ENCODE measurements around the gene EDRF1. TPM values are rescaled to one million over a fixed set of nuclear protein-coding genes. Genes with fewer than 3 reads are reported as not detected.

The EDRF1 gene
- total and polyA plus RNA-seq, 2 of the 13 experiments (the other 11 are each of a cell fraction or from before 2014, with no cell fraction given), result 16.9 to 26.7 TPM

DNA sequence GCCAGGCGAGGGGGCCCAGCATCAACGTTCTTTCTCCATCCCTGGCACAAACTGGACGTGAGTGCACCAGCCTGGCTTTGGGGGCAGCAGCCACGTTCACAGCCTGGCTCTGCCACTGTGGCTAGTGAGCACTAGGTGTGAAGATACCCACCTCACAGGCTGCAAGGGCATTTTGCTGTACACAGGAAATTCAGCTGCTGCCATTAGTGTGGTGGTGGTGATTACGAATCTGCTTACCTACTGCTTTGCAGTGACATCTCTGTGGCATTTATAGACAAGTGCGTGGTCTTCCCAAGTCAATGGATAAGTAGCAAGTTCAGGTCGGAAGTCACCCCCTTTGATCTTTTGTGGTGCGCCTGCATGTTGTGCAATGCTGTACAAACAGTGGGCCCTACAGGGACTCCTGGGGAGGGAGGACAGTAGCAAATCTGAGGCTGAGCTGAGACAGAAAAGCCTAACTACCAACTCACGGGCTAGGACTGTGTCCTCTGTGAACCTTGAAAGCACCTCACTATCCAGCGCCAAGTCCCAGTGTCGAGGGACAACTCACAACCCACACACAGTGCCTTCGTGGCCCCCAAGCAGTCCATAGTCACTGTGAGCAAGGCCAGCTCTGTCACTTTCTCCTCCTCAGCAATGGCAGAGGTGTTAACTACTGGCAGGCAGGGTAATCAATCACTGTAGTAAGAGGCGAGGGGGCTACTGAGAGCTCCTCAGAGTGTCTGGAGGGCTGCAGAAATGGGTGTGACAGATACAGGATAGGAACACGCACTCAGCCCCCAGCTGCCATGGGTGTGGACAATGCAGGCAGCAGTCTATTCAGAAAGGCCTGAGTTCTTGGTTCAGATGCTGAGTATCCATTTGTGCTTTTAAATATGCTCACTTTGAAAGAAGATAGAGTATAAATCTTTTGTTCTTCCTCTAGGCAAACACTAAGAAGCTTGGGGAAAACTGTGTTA is 73.1 kb downstream of the EDRF1 start (continued):
- TF ChIP-seq, protein P1, sequence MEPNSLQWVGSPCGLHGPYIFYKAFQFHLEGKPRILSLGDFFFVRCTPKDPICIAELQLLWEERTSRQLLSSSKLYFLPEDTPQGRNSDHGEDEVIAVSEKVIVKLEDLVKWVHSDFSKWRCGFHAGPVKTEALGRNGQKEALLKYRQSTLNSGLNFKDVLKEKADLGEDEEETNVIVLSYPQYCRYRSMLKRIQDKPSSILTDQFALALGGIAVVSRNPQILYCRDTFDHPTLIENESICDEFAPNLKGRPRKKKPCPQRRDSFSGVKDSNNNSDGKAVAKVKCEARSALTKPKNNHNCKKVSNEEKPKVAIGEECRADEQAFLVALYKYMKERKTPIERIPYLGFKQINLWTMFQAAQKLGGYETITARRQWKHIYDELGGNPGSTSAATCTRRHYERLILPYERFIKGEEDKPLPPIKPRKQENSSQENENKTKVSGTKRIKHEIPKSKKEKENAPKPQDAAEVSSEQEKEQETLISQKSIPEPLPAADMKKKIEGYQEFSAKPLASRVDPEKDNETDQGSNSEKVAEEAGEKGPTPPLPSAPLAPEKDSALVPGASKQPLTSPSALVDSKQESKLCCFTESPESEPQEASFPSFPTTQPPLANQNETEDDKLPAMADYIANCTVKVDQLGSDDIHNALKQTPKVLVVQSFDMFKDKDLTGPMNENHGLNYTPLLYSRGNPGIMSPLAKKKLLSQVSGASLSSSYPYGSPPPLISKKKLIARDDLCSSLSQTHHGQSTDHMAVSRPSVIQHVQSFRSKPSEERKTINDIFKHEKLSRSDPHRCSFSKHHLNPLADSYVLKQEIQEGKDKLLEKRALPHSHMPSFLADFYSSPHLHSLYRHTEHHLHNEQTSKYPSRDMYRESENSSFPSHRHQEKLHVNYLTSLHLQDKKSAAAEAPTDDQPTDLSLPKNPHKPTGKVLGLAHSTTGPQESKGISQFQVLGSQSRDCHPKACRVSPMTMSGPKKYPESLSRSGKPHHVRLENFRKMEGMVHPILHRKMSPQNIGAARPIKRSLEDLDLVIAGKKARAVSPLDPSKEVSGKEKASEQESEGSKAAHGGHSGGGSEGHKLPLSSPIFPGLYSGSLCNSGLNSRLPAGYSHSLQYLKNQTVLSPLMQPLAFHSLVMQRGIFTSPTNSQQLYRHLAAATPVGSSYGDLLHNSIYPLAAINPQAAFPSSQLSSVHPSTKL (CRISPR knock-in tag; IDR thresholded peaks at IDR 0.05), result peak; percentile 99
- TF ChIP-seq, protein P2, sequence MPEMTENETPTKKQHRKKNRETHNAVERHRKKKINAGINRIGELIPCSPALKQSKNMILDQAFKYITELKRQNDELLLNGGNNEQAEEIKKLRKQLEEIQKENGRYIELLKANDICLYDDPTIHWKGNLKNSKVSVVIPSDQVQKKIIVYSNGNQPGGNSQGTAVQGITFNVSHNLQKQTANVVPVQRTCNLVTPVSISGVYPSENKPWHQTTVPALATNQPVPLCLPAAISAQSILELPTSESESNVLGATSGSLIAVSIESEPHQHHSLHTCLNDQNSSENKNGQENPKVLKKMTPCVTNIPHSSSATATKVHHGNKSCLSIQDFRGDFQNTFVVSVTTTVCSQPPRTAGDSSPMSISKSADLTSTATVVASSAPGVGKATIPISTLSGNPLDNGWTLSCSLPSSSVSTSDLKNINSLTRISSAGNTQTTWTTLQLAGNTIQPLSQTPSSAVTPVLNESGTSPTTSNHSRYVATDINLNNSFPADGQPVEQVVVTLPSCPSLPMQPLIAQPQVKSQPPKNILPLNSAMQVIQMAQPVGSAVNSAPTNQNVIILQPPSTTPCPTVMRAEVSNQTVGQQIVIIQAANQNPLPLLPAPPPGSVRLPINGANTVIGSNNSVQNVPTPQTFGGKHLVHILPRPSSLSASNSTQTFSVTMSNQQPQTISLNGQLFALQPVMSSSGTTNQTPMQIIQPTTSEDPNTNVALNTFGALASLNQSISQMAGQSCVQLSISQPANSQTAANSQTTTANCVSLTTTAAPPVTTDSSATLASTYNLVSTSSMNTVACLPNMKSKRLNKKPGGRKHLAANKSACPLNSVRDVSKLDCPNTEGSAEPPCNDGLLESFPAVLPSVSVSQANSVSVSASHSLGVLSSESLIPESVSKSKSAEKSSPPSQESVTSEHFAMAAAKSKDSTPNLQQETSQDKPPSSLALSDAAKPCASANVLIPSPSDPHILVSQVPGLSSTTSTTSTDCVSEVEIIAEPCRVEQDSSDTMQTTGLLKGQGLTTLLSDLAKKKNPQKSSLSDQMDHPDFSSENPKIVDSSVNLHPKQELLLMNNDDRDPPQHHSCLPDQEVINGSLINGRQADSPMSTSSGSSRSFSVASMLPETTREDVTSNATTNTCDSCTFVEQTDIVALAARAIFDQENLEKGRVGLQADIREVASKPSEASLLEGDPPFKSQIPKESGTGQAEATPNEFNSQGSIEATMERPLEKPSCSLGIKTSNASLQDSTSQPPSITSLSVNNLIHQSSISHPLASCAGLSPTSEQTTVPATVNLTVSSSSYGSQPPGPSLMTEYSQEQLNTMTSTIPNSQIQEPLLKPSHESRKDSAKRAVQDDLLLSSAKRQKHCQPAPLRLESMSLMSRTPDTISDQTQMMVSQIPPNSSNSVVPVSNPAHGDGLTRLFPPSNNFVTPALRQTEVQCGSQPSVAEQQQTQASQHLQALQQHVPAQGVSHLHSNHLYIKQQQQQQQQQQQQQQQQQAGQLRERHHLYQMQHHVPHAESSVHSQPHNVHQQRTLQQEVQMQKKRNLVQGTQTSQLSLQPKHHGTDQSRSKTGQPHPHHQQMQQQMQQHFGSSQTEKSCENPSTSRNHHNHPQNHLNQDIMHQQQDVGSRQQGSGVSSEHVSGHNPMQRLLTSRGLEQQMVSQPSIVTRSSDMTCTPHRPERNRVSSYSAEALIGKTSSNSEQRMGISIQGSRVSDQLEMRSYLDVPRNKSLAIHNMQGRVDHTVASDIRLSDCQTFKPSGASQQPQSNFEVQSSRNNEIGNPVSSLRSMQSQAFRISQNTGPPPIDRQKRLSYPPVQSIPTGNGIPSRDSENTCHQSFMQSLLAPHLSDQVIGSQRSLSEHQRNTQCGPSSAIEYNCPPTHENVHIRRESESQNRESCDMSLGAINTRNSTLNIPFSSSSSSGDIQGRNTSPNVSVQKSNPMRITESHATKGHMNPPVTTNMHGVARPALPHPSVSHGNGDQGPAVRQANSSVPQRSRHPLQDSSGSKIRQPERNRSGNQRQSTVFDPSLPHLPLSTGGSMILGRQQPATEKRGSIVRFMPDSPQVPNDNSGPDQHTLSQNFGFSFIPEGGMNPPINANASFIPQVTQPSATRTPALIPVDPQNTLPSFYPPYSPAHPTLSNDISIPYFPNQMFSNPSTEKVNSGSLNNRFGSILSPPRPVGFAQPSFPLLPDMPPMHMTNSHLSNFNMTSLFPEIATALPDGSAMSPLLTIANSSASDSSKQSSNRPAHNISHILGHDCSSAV (CRISPR knock-in tag; IDR thresholded peaks at IDR 0.05; ENCODE audit: borderline replicate concordance), result no peak
- peak; percentile 89 for TF ChIP-seq IRF2 (CRISPR knock-in tag; IDR thresholded peaks at IDR 0.05)
- TF ChIP-seq, protein P3, sequence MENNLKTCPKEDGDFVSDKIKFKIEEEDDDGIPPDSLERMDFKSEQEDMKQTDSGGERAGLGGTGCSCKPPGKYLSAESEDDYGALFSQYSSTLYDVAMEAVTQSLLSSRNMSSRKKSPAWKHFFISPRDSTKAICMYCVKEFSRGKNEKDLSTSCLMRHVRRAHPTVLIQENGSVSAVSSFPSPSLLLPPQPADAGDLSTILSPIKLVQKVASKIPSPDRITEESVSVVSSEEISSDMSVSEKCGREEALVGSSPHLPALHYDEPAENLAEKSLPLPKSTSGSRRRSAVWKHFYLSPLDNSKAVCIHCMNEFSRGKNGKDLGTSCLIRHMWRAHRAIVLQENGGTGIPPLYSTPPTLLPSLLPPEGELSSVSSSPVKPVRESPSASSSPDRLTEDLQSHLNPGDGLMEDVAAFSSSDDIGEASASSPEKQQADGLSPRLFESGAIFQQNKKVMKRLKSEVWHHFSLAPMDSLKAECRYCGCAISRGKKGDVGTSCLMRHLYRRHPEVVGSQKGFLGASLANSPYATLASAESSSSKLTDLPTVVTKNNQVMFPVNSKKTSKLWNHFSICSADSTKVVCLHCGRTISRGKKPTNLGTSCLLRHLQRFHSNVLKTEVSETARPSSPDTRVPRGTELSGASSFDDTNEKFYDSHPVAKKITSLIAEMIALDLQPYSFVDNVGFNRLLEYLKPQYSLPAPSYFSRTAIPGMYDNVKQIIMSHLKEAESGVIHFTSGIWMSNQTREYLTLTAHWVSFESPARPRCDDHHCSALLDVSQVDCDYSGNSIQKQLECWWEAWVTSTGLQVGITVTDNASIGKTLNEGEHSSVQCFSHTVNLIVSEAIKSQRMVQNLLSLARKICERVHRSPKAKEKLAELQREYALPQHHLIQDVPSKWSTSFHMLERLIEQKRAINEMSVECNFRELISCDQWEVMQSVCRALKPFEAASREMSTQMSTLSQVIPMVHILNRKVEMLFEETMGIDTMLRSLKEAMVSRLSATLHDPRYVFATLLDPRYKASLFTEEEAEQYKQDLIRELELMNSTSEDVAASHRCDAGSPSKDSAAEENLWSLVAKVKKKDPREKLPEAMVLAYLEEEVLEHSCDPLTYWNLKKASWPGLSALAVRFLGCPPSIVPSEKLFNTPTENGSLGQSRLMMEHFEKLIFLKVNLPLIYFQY (CRISPR knock-in tag; IDR thresholded peaks at IDR 0.05; ENCODE audit: borderline replicate concordance), result no peak
- TF ChIP-seq, protein P4, sequence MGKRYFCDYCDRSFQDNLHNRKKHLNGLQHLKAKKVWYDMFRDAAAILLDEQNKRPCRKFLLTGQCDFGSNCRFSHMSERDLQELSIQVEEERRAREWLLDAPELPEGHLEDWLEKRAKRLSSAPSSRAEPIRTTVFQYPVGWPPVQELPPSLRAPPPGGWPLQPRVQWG (CRISPR knock-in tag; IDR thresholded peaks at IDR 0.05; ENCODE audit: borderline replicate concordance, low read depth), result no peak
- TF ChIP-seq ZNF543 (CRISPR knock-in tag; IDR thresholded peaks at IDR 0.05), result peak; percentile 88
- peak; percentile 88 for TF ChIP-seq KDM3A (CRISPR knock-in tag; IDR thresholded peaks at IDR 0.05; ENCODE audit: low read depth)
- no peak for TF ChIP-seq GTF2F1 (IDR thresholded peaks at IDR 0.05; ENCODE audit: low read length)
- no peak; the same call in 1 of the 2 replicates for TF ChIP-seq ZNF629 (CRISPR knock-in tag; conservative IDR thresholded peaks at IDR 0.05)
- TF ChIP-seq ASH2L (IDR thresholded peaks at IDR 0.05; ENCODE audit: insufficient read length, low read depth, low read length), result peak; percentile 55

Measured in HepG2 (cell line).